HepG2 (cell line): ENCODE measurements around the gene MYO1B.

Experiments
- EZH2 ChIP-seq: conservative IDR thresholded peaks from 2 replicates; pipeline ENCODE4 v1.6.1; 2012; ENCODE audit warnings: mild to moderate bottlenecking, low read depth, low read length, moderate library complexity
- FOSL2 ChIP-seq: sonication (generic); formaldehyde crosslinking; IDR thresholded peaks from 2 replicates; pipeline ENCODE4 v1.4.0; 2020; ENCODE audit warnings: missing genetic modification reagents
- GABPA ChIP-seq, 2 experiments: IDR thresholded peaks; 2 replicates each; pipeline ENCODE4 v1.6.1; 2011 to 2016; ENCODE audit warnings: low read depth in 2 of 2, low read length in 1 of 2, missing biosample characterization in 1 of 2, missing genetic modification characterization in 1 of 2
- JUND ChIP-seq: sonication (generic); formaldehyde crosslinking; IDR thresholded peaks from 2 replicates; pipeline ENCODE4 v1.8.0; 2022; ENCODE audit warnings: mild to moderate bottlenecking, missing genetic modification reagents
- TBL1XR1 ChIP-seq: fragments of 150-350 bp; IDR thresholded peaks from 2 replicates; pipeline ENCODE4 v1.6.1; 2014; ENCODE audit warnings: borderline replicate concordance, low read length; ENCODE audit not compliant: partially characterized antibody
- TF ChIP-seq, protein P1 (sequence below), 2 experiments: sonication (generic) in 1 of 2; formaldehyde crosslinking in 1 of 2; IDR thresholded peaks; 2 replicates each; pipeline versions ENCODE4 v1.4.0 to v1.6.1; 2018 to 2020; ENCODE audit warnings: missing genetic modification reagents in 2 of 2, borderline replicate concordance in 1 of 2, low read depth in 1 of 2, mild to moderate bottlenecking in 1 of 2, missing biosample characterization in 1 of 2
- TF ChIP-seq, protein P2 (sequence below): sonication (generic); formaldehyde crosslinking; IDR thresholded peaks from 2 replicates; pipeline ENCODE4 v1.5.0; 2020; ENCODE audit warnings: mild to moderate bottlenecking, missing genetic modification reagents
- TF ChIP-seq, protein P3 (sequence below): sonication (generic); formaldehyde crosslinking; IDR thresholded peaks from 2 replicates; pipeline ENCODE4 v1.4.0; 2020; ENCODE audit warnings: missing genetic modification reagents

DNA sequence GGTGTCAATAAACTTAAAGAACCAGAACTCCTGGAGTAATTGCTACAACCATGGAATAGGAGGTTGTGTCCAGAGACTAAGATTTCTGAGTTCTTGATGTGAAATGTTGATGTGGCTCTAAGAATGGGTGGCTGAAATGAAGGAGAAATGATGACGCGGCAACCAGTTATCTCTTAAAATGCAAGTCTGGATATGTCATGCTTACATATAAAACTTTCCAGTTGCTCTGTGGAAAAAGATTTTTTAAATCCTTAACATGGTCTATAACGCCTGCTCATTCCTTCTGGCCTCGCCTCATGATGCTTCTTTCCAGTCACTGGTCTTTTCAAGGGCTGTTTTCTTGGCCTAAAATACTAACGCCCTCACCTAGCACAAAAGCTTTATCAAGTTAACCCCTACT, 23.5 kb upstream of the MYO1B start:
- TF ChIP-seq FOSL2: no peak
- TF ChIP-seq, protein P1, sequence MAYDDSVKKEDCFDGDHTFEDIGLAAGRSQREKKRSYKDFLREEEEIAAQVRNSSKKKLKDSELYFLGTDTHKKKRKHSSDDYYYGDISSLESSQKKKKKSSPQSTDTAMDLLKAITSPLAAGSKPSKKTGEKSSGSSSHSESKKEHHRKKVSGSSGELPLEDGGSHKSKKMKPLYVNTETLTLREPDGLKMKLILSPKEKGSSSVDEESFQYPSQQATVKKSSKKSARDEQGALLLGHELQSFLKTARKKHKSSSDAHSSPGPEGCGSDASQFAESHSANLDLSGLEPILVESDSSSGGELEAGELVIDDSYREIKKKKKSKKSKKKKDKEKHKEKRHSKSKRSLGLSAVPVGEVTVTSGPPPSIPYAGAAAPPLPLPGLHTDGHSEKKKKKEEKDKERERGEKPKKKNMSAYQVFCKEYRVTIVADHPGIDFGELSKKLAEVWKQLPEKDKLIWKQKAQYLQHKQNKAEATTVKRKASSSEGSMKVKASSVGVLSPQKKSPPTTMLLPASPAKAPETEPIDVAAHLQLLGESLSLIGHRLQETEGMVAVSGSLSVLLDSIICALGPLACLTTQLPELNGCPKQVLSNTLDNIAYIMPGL (CRISPR knock-in tag; IDR thresholded peaks at IDR 0.05; ENCODE audit: borderline replicate concordance in 1 of 2, low read depth in 1 of 2): no peak
- no peak for TF ChIP-seq EZH2
- no peak for TF ChIP-seq GABPA (IDR thresholded peaks at IDR 0.05; ENCODE audit: low read depth, low read length)
- no peak for TF ChIP-seq GABPA (CRISPR knock-in tag; IDR thresholded peaks at IDR 0.05; ENCODE audit: low read depth)
- TF ChIP-seq JUND (CRISPR knock-in tag): no peak
- no peak for TF ChIP-seq TBL1XR1
- TF ChIP-seq, protein P2, sequence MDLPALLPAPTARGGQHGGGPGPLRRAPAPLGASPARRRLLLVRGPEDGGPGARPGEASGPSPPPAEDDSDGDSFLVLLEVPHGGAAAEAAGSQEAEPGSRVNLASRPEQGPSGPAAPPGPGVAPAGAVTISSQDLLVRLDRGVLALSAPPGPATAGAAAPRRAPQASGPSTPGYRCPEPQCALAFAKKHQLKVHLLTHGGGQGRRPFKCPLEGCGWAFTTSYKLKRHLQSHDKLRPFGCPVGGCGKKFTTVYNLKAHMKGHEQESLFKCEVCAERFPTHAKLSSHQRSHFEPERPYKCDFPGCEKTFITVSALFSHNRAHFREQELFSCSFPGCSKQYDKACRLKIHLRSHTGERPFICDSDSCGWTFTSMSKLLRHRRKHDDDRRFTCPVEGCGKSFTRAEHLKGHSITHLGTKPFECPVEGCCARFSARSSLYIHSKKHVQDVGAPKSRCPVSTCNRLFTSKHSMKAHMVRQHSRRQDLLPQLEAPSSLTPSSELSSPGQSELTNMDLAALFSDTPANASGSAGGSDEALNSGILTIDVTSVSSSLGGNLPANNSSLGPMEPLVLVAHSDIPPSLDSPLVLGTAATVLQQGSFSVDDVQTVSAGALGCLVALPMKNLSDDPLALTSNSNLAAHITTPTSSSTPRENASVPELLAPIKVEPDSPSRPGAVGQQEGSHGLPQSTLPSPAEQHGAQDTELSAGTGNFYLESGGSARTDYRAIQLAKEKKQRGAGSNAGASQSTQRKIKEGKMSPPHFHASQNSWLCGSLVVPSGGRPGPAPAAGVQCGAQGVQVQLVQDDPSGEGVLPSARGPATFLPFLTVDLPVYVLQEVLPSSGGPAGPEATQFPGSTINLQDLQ (CRISPR knock-in tag): no peak
- TF ChIP-seq, protein P3, sequence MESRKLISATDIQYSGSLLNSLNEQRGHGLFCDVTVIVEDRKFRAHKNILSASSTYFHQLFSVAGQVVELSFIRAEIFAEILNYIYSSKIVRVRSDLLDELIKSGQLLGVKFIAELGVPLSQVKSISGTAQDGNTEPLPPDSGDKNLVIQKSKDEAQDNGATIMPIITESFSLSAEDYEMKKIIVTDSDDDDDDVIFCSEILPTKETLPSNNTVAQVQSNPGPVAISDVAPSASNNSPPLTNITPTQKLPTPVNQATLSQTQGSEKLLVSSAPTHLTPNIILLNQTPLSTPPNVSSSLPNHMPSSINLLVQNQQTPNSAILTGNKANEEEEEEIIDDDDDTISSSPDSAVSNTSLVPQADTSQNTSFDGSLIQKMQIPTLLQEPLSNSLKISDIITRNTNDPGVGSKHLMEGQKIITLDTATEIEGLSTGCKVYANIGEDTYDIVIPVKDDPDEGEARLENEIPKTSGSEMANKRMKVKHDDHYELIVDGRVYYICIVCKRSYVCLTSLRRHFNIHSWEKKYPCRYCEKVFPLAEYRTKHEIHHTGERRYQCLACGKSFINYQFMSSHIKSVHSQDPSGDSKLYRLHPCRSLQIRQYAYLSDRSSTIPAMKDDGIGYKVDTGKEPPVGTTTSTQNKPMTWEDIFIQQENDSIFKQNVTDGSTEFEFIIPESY (CRISPR knock-in tag): no peak
